GM08714 (cell line): ENCODE data around the gene CD6.

ENCODE experiments used
- H3K4me3 ChIP-seq: fragments of 200-500 bp; sonication (Bioruptor generic); 2 replicates; pipeline ENCODE4 v1.5.1; 2014; ENCODE audit warnings: mild to moderate bottlenecking, low read length, inconsistent platforms
- ZNF274 ChIP-seq: IDR thresholded peaks from 2 replicates; pipeline ENCODE4 v1.6.1; 2012; ENCODE audit warnings: mild to moderate bottlenecking, low read depth, low read length

The CD6 gene

DNA sequence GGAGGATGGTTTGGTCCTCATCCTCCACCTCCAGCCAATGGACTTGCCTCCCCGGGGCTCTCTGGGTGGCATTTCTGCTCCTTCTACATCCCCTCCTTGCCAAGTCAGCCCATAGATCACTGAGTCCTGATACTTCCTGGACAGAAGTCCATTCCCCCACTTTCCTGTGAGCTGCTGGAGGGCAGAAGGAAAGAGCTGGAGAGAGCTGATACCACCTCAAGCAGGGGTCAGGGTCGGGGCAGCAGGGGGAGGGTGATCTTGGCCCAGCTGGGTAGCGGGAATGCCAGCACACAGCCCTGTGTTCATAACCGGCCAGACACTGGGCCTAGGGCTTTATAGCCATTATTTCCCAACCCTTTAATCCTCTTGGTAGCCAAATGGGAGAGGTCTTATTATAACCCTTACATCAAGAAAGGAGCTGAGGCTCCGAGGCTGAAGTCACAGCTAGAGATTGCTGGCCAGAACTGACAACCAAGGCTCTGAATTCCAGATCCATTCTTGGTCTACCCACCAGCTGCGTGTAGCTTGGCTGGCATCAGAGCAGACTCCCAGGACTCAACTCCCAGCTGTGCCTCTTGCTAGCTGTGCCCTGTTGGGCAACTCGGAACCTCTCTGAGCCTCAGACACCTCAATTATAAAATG is 39.9 kb downstream of the CD6 start:
- H3K4me3 ChIP-seq, result no peak overlapping the region
- TF ChIP-seq ZNF274, result no peak

- no peak for TF ChIP-seq ZNF274
- H3K4me3 ChIP-seq, result no peak overlapping the region
These were observed 40.7 kb downstream of the CD6 start for GRCh38 chr11:61011950-61012736.

DNA sequence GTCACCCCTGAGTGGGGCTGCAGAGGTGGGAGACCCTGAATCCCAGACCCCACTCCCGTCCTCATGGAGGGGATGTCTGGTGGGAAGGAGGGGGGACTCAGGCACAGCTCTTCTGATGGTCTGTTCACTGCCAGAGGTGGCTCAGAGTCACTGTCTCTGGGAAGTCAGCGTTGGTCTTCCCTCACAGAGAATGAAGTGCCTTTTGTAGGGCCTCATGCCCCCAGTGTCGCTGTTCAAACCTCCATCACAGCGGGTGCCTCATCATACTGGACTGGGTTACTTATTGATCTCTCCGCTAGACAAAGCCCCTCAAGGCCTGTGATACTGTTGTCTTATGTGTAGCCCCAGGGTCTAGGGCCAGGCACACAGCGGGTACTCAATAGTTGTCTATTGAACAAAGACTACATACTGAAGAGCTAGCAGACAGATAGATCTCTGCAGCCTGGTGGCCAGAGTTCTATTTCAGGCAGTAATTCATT is 41.3 kb downstream of the CD6 start:
- TF ChIP-seq ZNF274, result no peak
- no peak overlapping the region for H3K4me3 ChIP-seq

- H3K4me3 ChIP-seq, result no peak overlapping the region
- no peak for TF ChIP-seq ZNF274
These were observed 46.6 kb downstream of the CD6 start for GRCh38 chr11:61018059-61018458.

- no peak overlapping the region for H3K4me3 ChIP-seq
- no peak for TF ChIP-seq ZNF274
These were observed 47.8 kb downstream of the CD6 start for GRCh38 chr11:61019037-61019831.

DNA sequence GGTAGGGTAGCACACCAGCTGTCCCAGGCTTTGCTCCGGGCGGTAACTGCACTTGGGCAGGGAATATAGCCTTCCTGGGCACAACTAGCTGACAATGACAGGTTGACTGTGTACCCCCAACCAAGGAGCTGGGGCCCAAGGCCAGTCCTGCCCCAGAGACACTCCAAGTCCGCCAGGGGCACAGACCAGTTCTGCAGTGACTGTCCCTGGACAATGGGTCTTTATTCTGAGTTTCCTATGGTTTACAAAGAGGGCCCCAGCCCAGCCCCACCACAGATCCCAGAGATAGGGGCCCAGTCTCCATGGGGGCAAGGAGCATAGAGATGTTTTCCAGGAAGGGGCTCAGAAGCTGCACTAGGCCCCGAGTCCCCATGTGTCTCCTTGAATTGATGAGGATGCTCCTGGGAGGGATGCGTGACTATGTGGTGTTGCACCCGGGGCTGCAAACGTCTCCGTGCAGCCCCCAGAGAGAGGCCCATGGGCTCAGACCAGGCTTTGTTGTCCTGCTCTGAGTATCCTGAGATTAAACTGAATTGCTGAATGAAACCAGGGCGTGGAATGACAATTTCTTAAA is 48.4 kb downstream of the CD6 start:
- H3K4me3 ChIP-seq, result no peak overlapping the region
- no peak for TF ChIP-seq ZNF274

GRCh38 chr11:61020551-61021235 is 49.2 kb downstream of the CD6 start:
- no peak for TF ChIP-seq ZNF274
- H3K4me3 ChIP-seq, result no peak overlapping the region

- H3K4me3 ChIP-seq, result no peak overlapping the region
- TF ChIP-seq ZNF274, result no peak
These were observed 50.3 kb downstream of the CD6 start for GRCh38 chr11:61021661-61022212.

DNA sequence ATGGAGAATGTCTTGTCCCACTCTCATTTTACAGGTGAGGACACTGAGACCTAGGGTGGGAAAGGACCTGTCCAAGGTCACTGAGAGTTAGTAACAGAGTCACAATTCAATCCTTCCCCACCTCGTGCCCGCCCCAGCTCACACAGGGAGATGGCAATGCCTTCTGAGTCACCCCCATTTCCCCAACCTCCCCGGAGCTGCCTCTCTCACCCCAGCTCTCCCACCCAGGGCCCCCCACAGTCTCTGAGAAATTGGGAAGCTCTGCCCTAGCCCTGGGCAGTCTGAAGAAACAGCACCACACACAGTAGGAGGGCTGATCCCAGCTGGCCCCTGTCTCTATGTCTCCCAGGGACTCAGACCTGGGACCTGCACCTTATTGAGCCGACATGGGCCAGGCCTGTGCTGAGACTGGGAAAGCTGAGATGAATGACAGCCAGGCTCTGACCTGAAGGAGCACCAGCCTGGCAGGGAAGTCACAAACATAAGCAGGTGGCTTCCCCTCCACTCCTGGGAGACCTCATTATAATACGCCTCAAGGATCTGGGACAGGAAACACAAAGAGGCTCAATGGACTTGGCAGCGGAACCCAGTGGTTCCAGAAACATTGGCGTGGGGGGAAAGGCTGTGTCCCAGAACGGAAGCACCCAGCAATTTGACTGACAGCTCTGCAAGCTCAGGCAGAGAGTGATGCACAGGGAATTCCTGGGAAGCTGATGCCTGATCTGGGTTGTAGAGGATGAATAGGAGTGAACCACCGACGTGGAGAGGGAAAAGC is 51.0 kb downstream of the CD6 start:
- no peak overlapping the region for H3K4me3 ChIP-seq

GRCh38 chr11:61023086-61023965 is 51.8 kb downstream of the CD6 start:
- no peak for TF ChIP-seq ZNF274
- no peak overlapping the region for H3K4me3 ChIP-seq

More for the DNA sequence above, 51.0 kb downstream of the CD6 start:
- TF ChIP-seq ZNF274, result no peak

DNA sequence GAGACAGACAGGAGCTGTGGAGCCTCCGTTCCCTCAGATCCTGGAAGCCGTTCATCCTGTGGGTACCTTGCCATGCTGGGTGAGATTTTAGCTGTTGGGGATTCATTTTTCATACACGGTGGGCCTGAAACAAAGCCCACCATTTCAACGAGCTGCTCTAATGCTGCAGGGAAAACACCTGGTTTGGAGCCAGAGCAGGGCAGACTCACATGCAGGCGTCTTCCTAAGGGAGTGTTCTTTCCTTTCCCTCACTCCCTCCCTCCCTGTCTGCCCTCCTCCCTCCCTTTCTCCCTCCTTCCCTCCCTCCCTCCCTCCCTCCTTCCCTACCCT is 52.5 kb downstream of the CD6 start:
- no peak overlapping the region for H3K4me3 ChIP-seq
- no peak for TF ChIP-seq ZNF274
